GM18867 (cell line): ENCODE results near the gene ANKLE1.

ENCODE experiments used
- ATAC-seq: cut with Tn5 transposase; IDR thresholded peaks from one replicate; pipeline ENCODE4 v1.9.1; 2021; ENCODE audit warnings: mild to moderate bottlenecking, moderate library complexity; ENCODE audit not compliant: unreplicated experiment

Gene ANKLE1, protein sequence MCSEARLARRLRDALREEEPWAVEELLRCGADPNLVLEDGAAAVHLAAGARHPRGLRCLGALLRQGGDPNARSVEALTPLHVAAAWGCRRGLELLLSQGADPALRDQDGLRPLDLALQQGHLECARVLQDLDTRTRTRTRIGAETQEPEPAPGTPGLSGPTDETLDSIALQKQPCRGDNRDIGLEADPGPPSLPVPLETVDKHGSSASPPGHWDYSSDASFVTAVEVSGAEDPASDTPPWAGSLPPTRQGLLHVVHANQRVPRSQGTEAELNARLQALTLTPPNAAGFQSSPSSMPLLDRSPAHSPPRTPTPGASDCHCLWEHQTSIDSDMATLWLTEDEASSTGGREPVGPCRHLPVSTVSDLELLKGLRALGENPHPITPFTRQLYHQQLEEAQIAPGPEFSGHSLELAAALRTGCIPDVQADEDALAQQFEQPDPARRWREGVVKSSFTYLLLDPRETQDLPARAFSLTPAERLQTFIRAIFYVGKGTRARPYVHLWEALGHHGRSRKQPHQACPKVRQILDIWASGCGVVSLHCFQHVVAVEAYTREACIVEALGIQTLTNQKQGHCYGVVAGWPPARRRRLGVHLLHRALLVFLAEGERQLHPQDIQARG

GRCh38 chr19:17281391-17282304 is at the start of gene ANKLE1:
TSS of gene ANKLE1 (plus strand) at chr19:17281901. CDS start at chr19:17281921, 20 bp downstream.
- peak; percentile 13 for ATAC-seq

DNA sequence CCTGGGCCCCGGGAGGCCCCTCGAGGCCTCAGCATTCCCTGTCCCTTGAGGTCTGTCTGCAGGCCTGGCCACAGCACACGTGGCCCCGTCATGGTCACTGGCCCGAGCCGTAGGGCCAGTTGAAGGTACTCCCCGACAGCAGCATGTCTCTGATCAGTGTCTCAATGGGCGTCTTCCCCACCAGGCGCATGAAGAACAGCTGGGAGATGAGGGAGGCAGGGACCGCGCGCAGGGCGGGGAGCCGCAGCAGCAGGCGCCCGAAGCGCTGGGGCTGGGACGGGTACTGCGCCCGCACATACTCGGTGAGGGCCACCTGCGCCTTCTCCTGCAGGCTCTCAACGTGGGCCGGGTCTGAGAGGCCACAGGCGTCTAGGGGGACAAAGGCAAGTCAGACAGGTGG is 49.4 kb upstream of the ANKLE1 start:
- ATAC-seq: no peak

GRCh38 chr19:17234911-17235299 is 46.8 kb upstream of the ANKLE1 start:
- ATAC-seq: peak; percentile 35

GRCh38 chr19:17235300-17235970 is 46.3 kb upstream of the ANKLE1 start:
- peak; percentile 61 for ATAC-seq

DNA sequence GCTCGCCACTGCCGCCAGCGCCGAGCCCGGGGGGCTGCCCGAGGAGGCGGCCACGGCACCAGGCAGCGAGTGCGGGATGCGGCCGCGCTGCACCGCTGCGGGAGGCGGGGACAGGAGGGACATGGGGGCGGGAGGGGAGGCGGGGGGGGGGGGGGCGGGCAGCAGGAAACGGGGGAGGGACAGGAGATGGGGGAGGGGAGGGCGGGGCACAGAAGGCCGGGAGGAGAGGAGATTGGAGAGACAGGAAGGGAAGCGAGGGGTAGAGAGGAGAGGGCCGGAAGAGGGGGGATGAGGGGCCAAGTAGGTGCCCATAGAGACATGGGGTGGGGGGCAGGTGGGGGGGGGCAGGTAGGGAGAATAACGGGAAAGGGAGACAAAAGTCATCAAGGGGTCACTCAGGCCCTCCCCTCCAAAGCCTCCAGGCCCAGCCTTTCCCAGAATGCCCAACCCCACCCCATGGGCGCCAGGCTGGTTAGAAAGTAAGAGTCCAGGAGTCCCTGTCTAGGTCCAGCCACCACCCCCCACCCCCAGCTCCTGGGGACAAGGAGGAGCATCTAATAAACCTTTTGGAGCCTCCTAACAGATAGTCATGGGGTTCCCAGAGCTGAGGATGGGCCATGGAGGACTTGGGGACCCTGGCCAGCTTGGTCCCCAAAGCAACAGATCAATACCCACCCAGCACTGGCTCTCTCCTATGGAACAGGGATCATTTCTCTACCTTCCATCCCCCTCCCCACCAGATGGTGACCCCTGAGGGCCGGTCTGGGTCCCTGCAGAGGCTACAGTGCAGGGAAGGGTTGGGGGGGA is 45.5 kb upstream of the ANKLE1 start:
- ATAC-seq: no peak

DNA sequence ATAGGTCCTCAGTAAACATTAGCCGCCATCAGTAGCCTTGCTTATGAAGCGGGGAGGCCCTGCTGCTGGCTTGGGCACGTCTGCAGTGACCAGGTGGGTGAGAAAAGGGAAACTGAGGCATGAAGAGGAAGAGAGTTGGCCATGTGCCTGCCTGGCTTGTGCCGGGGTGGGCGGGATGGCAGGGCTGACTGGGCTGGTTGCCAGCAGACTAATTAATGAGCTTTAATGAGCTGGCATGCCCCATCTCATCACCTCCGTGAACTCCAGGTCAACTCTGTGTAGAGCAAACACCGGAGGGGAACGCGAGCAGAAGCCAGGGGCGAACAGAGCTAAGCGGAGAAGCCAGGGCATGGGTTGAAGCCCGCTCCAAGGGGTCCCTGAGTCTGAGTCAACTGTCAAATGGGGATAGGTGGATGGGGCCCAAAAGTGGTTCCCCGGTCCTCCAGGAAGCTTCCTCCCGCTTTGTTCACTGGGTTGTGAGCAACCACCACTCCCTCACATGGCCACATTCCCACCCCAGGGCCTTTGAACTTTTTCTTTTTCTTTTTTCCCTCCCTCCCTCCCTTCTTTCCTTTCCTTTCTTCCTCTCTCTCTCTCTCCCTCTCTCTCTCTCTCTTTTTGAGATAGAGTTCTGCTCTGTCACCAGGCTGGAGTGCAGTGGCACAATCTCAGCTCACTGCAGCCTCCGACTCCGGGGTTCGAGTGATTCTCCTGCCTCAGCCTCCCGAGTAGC is 44.7 kb upstream of the ANKLE1 start:
- ATAC-seq: no peak

- no peak for ATAC-seq
These were observed 43.7 kb upstream of the ANKLE1 start for GRCh38 chr19:17237747-17238706.

DNA sequence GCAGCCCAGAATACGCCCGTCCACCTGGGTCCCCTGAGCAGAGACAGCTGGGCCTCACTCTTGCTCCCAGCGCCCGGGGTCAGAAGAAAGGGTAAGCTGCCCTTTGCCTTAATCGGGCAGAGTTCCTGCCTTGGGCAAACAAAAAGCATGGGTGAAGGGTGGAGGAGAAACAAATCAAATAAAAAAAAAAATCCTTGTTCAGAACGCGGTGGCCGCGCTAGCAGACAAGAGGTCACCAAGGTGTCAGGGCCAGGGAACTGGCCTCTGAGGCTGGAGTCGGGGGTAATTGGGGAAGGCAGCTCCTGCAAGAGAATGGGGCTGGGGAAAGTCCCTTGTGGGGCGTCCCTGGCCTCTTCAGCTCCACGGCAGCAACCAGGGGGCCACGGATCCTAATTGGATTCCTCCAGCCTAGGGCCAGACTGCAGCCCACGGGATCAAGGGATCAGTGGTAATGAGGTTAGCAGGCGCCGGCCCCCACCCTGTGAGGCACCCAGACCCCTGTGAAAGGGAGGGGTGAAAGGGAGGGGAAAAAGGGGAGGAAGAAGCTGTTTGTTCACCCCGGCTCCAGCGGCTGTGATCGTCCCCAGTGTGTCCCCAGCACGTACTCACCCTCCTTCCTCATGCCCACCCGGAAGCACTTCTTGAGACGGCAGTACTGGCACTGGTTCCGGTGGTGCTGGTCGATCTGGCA is 41.5 kb upstream of the ANKLE1 start:
- ATAC-seq: no peak

DNA sequence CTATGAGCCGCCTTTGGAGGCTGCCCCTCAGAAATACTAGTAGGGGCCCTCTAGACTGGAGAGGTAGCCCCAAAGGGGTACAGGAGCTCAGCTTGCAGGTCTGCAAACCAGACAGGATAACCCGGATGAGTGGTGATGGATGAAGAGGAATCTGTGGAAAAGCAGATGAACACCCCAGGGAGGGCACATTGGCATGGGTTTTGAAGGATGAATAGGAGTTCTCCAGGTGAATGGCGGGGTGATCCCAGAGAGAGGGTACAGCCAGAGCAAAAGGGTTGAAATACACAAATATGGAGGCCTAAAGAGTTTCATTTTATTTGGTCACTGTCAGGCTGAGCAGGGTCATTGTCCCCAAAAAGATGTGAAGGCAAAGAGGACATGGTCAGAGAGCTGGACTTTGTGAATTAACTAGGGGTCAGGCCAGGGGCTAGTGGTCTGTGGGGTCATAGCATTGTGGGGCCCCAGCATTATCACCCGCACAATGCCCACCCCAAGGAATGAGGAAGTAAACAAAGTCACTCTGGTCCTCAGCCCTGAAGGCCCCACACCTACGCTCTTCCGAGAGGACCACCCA is 40.8 kb upstream of the ANKLE1 start:
- ATAC-seq: no peak

DNA sequence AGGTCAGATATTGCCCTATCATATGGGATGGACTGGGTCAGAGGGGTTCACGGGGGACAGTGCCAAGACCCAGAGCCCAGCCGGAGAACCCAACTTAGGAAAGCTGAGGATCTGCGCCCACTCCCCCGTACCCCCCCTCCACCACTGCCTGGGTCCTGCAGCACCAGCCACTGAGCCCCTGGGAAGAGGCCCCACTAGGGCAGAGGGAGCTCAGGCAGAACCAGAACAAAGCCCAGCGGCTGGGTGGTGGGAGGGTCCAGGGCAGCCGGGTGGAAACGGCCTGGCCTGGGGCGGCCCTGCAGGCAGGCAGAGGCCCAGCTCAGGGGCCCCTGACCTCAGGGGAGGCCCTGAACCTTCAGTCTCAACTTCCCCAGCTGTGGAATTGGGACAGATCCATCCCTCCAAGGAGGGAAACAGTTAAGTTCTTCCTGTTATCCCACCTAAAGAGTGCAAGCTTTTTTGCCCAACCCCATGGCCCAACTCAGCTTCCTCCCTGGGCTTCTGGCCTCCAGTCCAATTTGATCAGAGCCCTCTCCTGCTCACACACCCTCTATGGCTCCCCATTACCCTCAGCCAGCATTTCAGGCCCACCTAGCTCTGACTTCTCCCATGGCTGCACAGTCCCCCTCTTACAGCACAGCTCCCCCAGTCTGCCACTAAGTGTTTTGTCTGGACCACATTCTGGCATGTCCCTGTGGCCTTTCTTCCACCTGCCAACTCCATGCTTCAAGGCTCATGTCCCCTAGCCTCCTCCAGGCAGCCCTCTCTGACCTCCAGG is 39.1 kb upstream of the ANKLE1 start:
- ATAC-seq: no peak

DNA sequence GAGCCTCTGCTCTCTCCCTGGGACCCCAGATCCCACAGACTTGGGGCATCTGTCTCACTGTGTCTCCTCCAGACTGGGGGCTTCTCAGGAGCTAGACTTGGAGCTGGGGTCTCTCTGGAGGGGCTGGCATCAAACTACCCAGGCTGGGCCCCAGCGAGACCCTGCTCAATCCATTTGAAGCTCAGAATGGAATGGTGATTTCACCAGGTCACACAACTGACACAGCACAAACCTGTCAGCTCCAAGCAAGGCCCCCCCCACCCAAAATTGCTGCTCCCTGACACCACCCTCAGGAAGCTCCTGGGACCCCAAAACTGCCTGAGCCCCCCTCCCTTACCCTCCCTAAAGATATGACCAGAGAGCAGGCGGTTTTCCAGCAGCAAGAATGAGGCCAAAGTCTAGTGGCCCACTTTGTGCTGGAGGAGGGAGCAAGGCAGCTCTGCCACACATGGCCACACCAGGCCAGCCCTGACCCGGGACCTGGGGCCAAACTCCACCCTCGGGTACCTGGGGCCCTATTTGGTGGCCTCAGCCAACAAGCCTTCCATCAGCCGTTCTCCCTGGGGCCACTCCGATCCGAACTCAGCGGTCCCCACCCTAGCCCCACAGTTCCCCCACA is 38.4 kb upstream of the ANKLE1 start:
- no peak for ATAC-seq

DNA sequence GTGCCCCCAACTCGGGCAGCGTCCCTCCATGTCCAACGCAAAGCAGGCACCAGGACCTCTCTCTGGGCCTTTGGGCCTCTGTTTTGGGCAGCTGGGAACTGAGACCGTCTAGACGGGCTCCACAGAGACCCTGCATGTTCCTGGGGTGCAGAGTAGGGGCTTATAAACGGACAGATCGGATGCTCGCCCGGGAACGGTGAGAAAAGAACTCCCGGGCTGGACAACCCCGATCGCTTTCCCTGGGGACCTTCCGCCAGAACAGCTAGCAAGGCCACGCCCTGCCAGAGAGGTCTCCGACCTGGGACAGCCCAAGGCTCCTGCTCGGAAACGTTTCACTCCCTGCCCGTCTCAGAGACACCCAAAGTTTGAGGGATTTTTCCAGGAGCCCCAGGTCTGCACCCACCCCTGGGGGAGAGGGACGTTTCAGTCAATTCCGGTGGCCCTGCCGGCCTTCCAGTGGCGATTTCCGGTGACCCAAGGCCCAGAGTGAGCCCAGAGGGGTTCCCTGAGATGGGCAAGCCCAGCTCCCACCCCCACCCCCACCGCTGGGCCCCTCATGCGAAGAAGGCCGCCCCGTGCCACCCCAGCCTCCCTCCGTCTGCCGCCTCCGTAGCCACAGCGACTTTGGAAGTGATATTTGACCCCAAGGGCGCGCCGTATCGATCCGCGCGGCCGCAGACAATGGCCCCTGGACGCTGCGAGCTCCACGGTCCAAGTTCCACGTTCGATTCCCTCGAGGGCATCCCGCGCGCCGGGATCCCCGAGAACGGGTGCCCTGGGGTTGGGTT is 37.7 kb upstream of the ANKLE1 start:
- no peak for ATAC-seq

- peak; percentile 6 for ATAC-seq
These were observed 36.8 kb upstream of the ANKLE1 start for GRCh38 chr19:17244618-17245534.

GRCh38 chr19:17245535-17245984 is 36.1 kb upstream of the ANKLE1 start, which contains the start of gene NR2F6:
TSS of gene NR2F6 (minus strand) at chr19:17245919. CDS start at chr19:17245220, 699 bp downstream.
- ATAC-seq: no peak
